Tibial nerve (tissue), 4 donors: ENCODE measurements around the gene GPHN. TPM values are rescaled to one million over a fixed set of nuclear protein-coding genes. Genes with fewer than 3 reads are reported as not detected.

Experiments used
- DNase-seq, 2 donors: peaks; one replicate each; pipeline ENCODE4 v3.0.0-alpha.2; 2019; ENCODE audit warnings: low spot score in 2 of 2
- H3K27ac ChIP-seq, 4 donors: fragments of 200-600 bp; sonication (generic) in 3 of 4; one replicate each; pipeline ENCODE4 v1.5.1; 2017 to 2019; ENCODE audit warnings: mild to moderate bottlenecking in 1 of 4
- H3K27me3 ChIP-seq, 2 donors: fragments of 200-600 bp; sonication (generic) in 1 of 2; one replicate each; pipeline versions ENCODE4 v1.5.1 to v1.6.0; 2017 to 2019
- H3K36me3 ChIP-seq, 3 donors: fragments of 200-600 bp; sonication (generic); one replicate each; pipeline ENCODE4 v1.5.1; 2018 to 2019
- H3K4me1 ChIP-seq, 4 donors: fragments of 200-600 bp; sonication (generic) in 3 of 4; one replicate each; pipeline ENCODE4 v1.5.1; 2017 to 2019
- H3K4me3 ChIP-seq, 4 donors: fragments of 200-600 bp; sonication (generic) in 3 of 4; one replicate each; pipeline ENCODE4 v1.5.1; 2017 to 2019; ENCODE audit warnings: mild to moderate bottlenecking in 1 of 4, moderate library complexity in 1 of 4
- H3K9me3 ChIP-seq, 4 donors: fragments of 200-600 bp; sonication (generic) in 3 of 4; one replicate each; pipeline ENCODE4 v1.5.1; 2017 to 2019
- CTCF ChIP-seq, 5 experiments: fragments of 200-600 bp in 3 of 5; fragments of 450-650 bp in 2 of 5; sonication (generic) in 3 of 5; IDR thresholded peaks; one replicate each; pipeline ENCODE4 v1.5.1; 2016 to 2019; ENCODE audit warnings: antibody characterized with exemption in 5 of 5, mild to moderate bottlenecking in 3 of 5, moderate library complexity in 2 of 5
- EP300 ChIP-seq, 2 donors: sonication (generic); formaldehyde crosslinking; IDR thresholded peaks; one replicate each; pipeline ENCODE4 v1.6.1; 2017; ENCODE audit warnings: antibody characterized with exemption in 2 of 2, mild to moderate bottlenecking in 1 of 2
- POLR2A ChIP-seq, 2 donors: fragments of 450-650 bp; IDR thresholded peaks; one replicate each; pipeline ENCODE4 v1.6.1; 2017; ENCODE audit warnings: antibody characterized with exemption in 2 of 2, mild to moderate bottlenecking in 2 of 2, moderate library complexity in 2 of 2
- whole genome bisulfite sequencing, 2 donors: methylation state at CpG; one replicate each; pipeline ENCODE4 v1.1.5; 2018; 5-methylcytosine and 5-hydroxymethylcytosine counted together
- total RNA-seq, 4 donors: library from RNA; depleted of rRNA; stranded (reverse); fragments of >200 nt; gene quantifications; one replicate each; pipeline ENCODE4 v1.1.0, GENCODE V29; 2016

The GPHN gene
- total RNA-seq, 4 donors from 2014 or later, result 16.3 to 73.0 (median 36.8) TPM

- Histone ChIP-seq H3K36me3 (peaks cover 0 to 3% (median 0%) of the 10 kb centered on the region in 3 donors), H3K27me3 (no peaks in the 10 kb centered on the region), H3K27ac (no peak overlapping the region), H3K4me3 (no peak overlapping the region), H3K4me1 (no peaks in the 10 kb centered on the region), H3K9me3 (no peaks in the 10 kb centered on the region)
- no peak for DNase-seq
- 55 to 60% methylated on average over 4 of the region's 4 CpGs for WGBS, 2 donors
- no peak for TF ChIP-seq POLR2A (IDR thresholded peaks at IDR 0.05)
- peak in 3 of 5 experiments; percentile 11 to 25 (median 12) for TF ChIP-seq CTCF (IDR thresholded peaks at IDR 0.05)
Observed at GRCh38 chr14:67151082-67151666, 643.2 kb downstream of the GPHN start.

- DNase-seq, result no peak
- Histone ChIP-seq H3K27ac (no peak overlapping the region), H3K27me3 (no peaks in the 10 kb centered on the region), H3K4me1 (no peaks in the 10 kb centered on the region), H3K9me3 (no peaks in the 10 kb centered on the region), H3K4me3 (no peak overlapping the region), H3K36me3 (no peaks in the 10 kb centered on the region)
- TF ChIP-seq CTCF (IDR thresholded peaks at IDR 0.05) (no peak), POLR2A (IDR thresholded peaks at IDR 0.05) (no peak), EP300 (IDR thresholded peaks at IDR 0.05) (no peak)
Observed at GRCh38 chr14:67158566-67158965, 650.6 kb downstream of the GPHN start.

- WGBS, 2 donors, result 88 to 90% methylated on average over 4 of the region's 4 CpGs
- no peaks in the 10 kb centered on the region for H3K9me3 ChIP-seq
- no peak overlapping the region for H3K27ac ChIP-seq
- no peak overlapping the region for H3K4me3 ChIP-seq
- H3K27me3 ChIP-seq, result no peaks in the 10 kb centered on the region
- no peaks in the 10 kb centered on the region for H3K36me3 ChIP-seq
- DNase-seq, result no peak
- no peaks in the 10 kb centered on the region for H3K4me1 ChIP-seq
- TF ChIP-seq CTCF (IDR thresholded peaks at IDR 0.05), result no peak
- no peak for TF ChIP-seq EP300 (IDR thresholded peaks at IDR 0.05)
- TF ChIP-seq POLR2A (IDR thresholded peaks at IDR 0.05), result no peak
Observed at GRCh38 chr14:67162385-67162784, 654.4 kb downstream of the GPHN start.

- Histone ChIP-seq H3K36me3 (peaks cover 0 to 23% (median 0%) of the 10 kb centered on the region in 3 donors), H3K9me3 (no peaks in the 10 kb centered on the region), H3K27ac (no peak overlapping the region), H3K27me3 (no peaks in the 10 kb centered on the region), H3K4me1 (no peaks in the 10 kb centered on the region), H3K4me3 (no peak overlapping the region)
- TF ChIP-seq EP300 (IDR thresholded peaks at IDR 0.05), result no peak
- TF ChIP-seq CTCF (IDR thresholded peaks at IDR 0.05), result peak; percentile 63 to 74 (median 69)
- WGBS, 2 donors, result 83% methylated on average over 5 of the region's 5 CpGs
- DNase-seq, result peak in 1 of 2 donors; percentile 61
Observed at GRCh38 chr14:67166450-67166853, 658.5 kb downstream of the GPHN start.

GRCh38 chr14:67167420-67168109 lies 659.6 kb downstream of the GPHN start:
- Histone ChIP-seq H3K4me1 (no peaks in the 10 kb centered on the region), H3K9me3 (peaks cover 0 to under 1% (median 0%) of the 10 kb centered on the region in 4 donors), H3K27ac (no peak overlapping the region), H3K4me3 (no peak overlapping the region), H3K36me3 (peaks cover 0 to 34% (median 0%) of the 10 kb centered on the region in 3 donors), H3K27me3 (no peaks in the 10 kb centered on the region)
- WGBS, 2 donors, result 62 to 79% methylated on average over 2 of the region's 2 CpGs
- TF ChIP-seq POLR2A (IDR thresholded peaks at IDR 0.05) (no peak), EP300 (IDR thresholded peaks at IDR 0.05) (no peak), CTCF (IDR thresholded peaks at IDR 0.05) (no peak)
- DNase-seq, result no peak
